Measurements from ENCODE around the gene UHRF1. TPM values are rescaled to one million over a fixed set of nuclear protein-coding genes. Genes with fewer than 3 reads are reported as not detected.
A peak's percentile ranks its signal among the peaks of the same experiment; 100 is the strongest.

The UHRF1 gene
- total and polyA plus RNA-seq, 7 donors: 0.17 to 1.9 (median 0.32) TPM

GRCh38 chr19:4976401-4977298 is 67.3 kb downstream of the UHRF1 start:
- TF ChIP-seq CTCF (IDR thresholded peaks at IDR 0.05): peak; percentile 19
- ATAC-seq: peak; percentile 69 to 78 (median 77)
- no peaks in the 10 kb centered on the region for H3K36me3 ChIP-seq (ENCODE audit: insufficient read depth in 1 of 2, low read depth in 1 of 2)
- peak; percentile 83 to 93 for DNase-seq
- peaks cover 81% of the 10 kb centered on the region for H3K4me1 ChIP-seq
- intact Hi-C loops (cut with DNase I): loop anchor here (5.0 to 10.0 kb wide), 2 partner anchors 48 to 56 kb away; no protein-coding TSS in a partner anchor
- peak overlapping the region; percentile 83 for H3K27ac ChIP-seq
- H3K4me3 ChIP-seq: peak overlapping the region; percentile 19
- H3K27me3 ChIP-seq (ENCODE audit: insufficient read depth in 3 of 3, low read length in 2 of 3): no peaks in the 10 kb centered on the region
- no peaks in the 10 kb centered on the region for H3K9me3 ChIP-seq
- WGBS, 3 donors: 16 to 39% (median 18%) methylated on average over 33 of the region's 33 CpGs

GRCh38 chr19:4977299-4978174 is 68.2 kb downstream of the UHRF1 start:
- TF ChIP-seq CTCF (IDR thresholded peaks at IDR 0.05): no peak
- no peaks in the 10 kb centered on the region for H3K36me3 ChIP-seq (ENCODE audit: insufficient read depth in 1 of 2, low read depth in 1 of 2)
- peak in 1 of 4 donors; percentile 10 for ATAC-seq
- peak; percentile 49 to 66 for DNase-seq
- no peak overlapping the region for H3K4me3 ChIP-seq
- no peaks in the 10 kb centered on the region for H3K9me3 ChIP-seq
- no peaks in the 10 kb centered on the region for H3K27me3 ChIP-seq (ENCODE audit: insufficient read depth in 3 of 3, low read length in 2 of 3)
- intact Hi-C loops (cut with DNase I): loop anchor here (5.0 to 10.0 kb wide), 2 partner anchors 47 to 55 kb away; no protein-coding TSS in a partner anchor
- H3K27ac ChIP-seq: peak overlapping the region; percentile 83
- WGBS, 3 donors: 49 to 66% (median 50%) methylated on average over 36 of the region's 36 CpGs
- peaks cover 79% of the 10 kb centered on the region for H3K4me1 ChIP-seq

- no peaks in the 10 kb centered on the region for H3K36me3 ChIP-seq (ENCODE audit: insufficient read depth in 1 of 2, low read depth in 1 of 2)
- ATAC-seq: peak in 3 of 4 donors; percentile 39 to 52 (median 50)
- peak overlapping the region; percentile 14 for H3K27ac ChIP-seq
- H3K4me1 ChIP-seq: peaks cover 90% of the 10 kb centered on the region
- DNase-seq: peak in 1 of 2 donors; percentile 71
- no peak overlapping the region for H3K4me3 ChIP-seq
- no peaks in the 10 kb centered on the region for H3K9me3 ChIP-seq
- no peaks in the 10 kb centered on the region for H3K27me3 ChIP-seq (ENCODE audit: insufficient read depth in 3 of 3, low read length in 2 of 3)
- 58 to 63% (median 62%) methylated on average over 8 of the region's 8 CpGs for WGBS, 3 donors
- TF ChIP-seq CTCF (IDR thresholded peaks at IDR 0.05): no peak
- intact Hi-C loops (cut with DNase I): loop anchor here (5.0 to 10.0 kb wide), 2 partner anchors 45 to 53 kb away; no protein-coding TSS in a partner anchor
These were observed 70.0 kb downstream of the UHRF1 start for GRCh38 chr19:4979211-4979807.

- 71 to 79% (median 79%) methylated on average over 3 of the region's 3 CpGs for WGBS, 3 donors
- TF ChIP-seq CTCF (IDR thresholded peaks at IDR 0.05): no peak
- DNase-seq (no peak), ATAC-seq (peak in 3 of 4 donors; percentile 29 to 50 (median 47))
- no peaks in the 10 kb centered on the region for H3K9me3 ChIP-seq
- H3K27ac ChIP-seq: no peak overlapping the region
- H3K36me3 ChIP-seq (ENCODE audit: insufficient read depth in 1 of 2, low read depth in 1 of 2): no peaks in the 10 kb centered on the region
- intact Hi-C loops (cut with DNase I): no loop called here
- no peaks in the 10 kb centered on the region for H3K27me3 ChIP-seq (ENCODE audit: insufficient read depth in 3 of 3, low read length in 2 of 3)
- H3K4me3 ChIP-seq: no peak overlapping the region
- H3K4me1 ChIP-seq: peaks cover 86% of the 10 kb centered on the region
These were observed 70.8 kb downstream of the UHRF1 start for GRCh38 chr19:4980067-4980466.
